ENCODE measurements around the gene SLAMF7. TPM values are rescaled to one million over a fixed set of nuclear protein-coding genes. Genes with fewer than 3 reads are reported as not detected.
A peak's percentile ranks its signal among the peaks of the same experiment; 100 is the strongest.
"Not testable (repeated sequence)": the region's sequence is repeated elsewhere in the genome, so short reads cannot be mapped to it uniquely, and the experiment has no call there.

Gene SLAMF7
- total RNA-seq, 2 donors from 2014 or later, result 4.5 to 15.0 TPM

- H3K4me1 Mint-ChIP-seq; H3K9me3 Mint-ChIP-seq; H3K27me3 Mint-ChIP-seq; H3K4me3 Mint-ChIP-seq; H3K27ac Mint-ChIP-seq; H3K36me3 Mint-ChIP-seq (ENCODE audit: low read depth): not testable (repeated sequence)
- ATAC-seq (replicated peaks), result peak; percentile 64
These were observed 26.4 kb upstream of the SLAMF7 start for GRCh38 chr1:160712525-160713080.

DNA sequence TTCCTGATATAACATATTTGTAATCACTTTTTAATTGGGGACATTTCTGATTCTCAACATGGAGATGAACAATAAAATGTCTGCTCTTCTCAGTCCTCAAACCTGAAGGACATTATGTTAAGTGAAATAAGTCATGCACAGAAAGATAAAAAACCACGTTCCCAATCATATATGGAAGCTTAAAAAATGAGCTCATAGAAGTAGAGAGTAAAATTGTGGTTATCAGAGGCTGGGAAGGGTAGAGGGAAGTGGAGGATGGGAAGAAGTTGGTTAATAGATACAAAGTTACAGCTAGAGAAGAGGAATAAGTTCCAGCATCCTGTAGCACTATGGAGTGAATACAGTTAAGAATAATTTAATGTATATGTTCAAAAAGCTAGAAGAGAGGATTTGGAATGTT is 25.9 kb upstream of the SLAMF7 start:
- Mint-ChIP-seq H3K4me3 (no peak overlapping the region), H3K4me1 (peaks cover 8% of the 10 kb centered on the region), H3K27ac (no peak overlapping the region), H3K27me3 (no peaks in the 10 kb centered on the region), H3K9me3 (no peaks in the 10 kb centered on the region), H3K36me3 (ENCODE audit: low read depth) (no peaks in the 10 kb centered on the region)
- ATAC-seq (replicated peaks), result no peak

- H3K36me3 Mint-ChIP-seq (ENCODE audit: low read depth); H3K4me1 Mint-ChIP-seq; H3K4me3 Mint-ChIP-seq; H3K27ac Mint-ChIP-seq; ATAC-seq (replicated peaks); H3K9me3 Mint-ChIP-seq; H3K27me3 Mint-ChIP-seq: not testable (repeated sequence)
These were observed 24.9 kb upstream of the SLAMF7 start for GRCh38 chr1:160714034-160714648.

- no peaks in the 10 kb centered on the region for H3K36me3 Mint-ChIP-seq (ENCODE audit: low read depth)
- H3K27me3 Mint-ChIP-seq, result no peaks in the 10 kb centered on the region
- H3K4me3 Mint-ChIP-seq, result no peak overlapping the region
- no peak for ATAC-seq (replicated peaks)
- peaks cover 8% of the 10 kb centered on the region for H3K4me1 Mint-ChIP-seq
- H3K27ac Mint-ChIP-seq, result no peak overlapping the region
- no peaks in the 10 kb centered on the region for H3K9me3 Mint-ChIP-seq
These were observed 23.0 kb upstream of the SLAMF7 start for GRCh38 chr1:160716013-160716412.

GRCh38 chr1:160717306-160717705 is 21.7 kb upstream of the SLAMF7 start:
- H3K4me3 Mint-ChIP-seq, result no peak overlapping the region
- no peaks in the 10 kb centered on the region for H3K36me3 Mint-ChIP-seq (ENCODE audit: low read depth)
- peaks cover 11% of the 10 kb centered on the region for H3K4me1 Mint-ChIP-seq
- ATAC-seq (replicated peaks), result peak; percentile 58
- no peaks in the 10 kb centered on the region for H3K27me3 Mint-ChIP-seq
- H3K27ac Mint-ChIP-seq, result no peak overlapping the region
- no peaks in the 10 kb centered on the region for H3K9me3 Mint-ChIP-seq

GRCh38 chr1:160718210-160718609 is 20.8 kb upstream of the SLAMF7 start:
- Mint-ChIP-seq H3K27ac (no peak overlapping the region), H3K4me1 (peaks cover 13% of the 10 kb centered on the region), H3K27me3 (no peaks in the 10 kb centered on the region), H3K9me3 (no peaks in the 10 kb centered on the region), H3K36me3 (ENCODE audit: low read depth) (no peaks in the 10 kb centered on the region), H3K4me3 (no peak overlapping the region)
- ATAC-seq (replicated peaks), result no peak

DNA sequence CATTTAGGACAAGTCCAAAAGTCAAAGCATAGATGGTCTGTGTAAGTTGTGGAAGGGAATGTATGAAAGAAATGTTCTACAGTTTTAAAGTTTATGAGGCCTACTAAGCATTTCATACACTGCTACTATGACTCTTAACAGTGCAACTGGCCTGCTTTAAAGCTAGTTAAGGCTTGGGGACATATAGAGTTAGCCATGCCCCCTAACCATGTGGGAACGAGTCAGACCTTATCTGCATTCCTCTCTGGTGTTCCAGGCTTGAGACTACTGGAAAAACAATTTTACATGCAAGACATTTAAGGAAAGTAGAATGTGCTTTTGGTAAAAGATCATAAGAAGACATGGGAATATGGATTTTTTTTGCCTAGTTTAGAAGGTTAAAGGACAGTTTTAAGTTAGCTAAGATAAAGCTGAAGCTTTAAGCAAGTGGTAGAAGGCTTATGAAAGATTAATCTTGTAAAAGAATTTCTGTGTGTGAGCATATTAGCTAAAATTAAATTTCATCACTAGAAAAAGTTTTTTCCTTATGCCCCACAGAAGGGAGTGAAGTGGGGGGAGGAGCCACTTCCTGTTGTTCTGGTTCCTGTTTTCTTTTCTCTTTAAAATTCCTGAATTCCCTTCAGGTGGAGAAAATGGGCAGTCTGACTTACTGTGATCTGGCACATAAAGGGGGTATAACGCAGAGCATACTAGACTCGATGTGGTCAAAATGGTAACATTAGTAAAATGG is 18.5 kb upstream of the SLAMF7 start:
- no peak for ATAC-seq (replicated peaks)
- H3K9me3 Mint-ChIP-seq, result no peaks in the 10 kb centered on the region
- H3K4me3 Mint-ChIP-seq, result no peak overlapping the region
- H3K4me1 Mint-ChIP-seq, result peaks cover 11% of the 10 kb centered on the region
- no peaks in the 10 kb centered on the region for H3K27me3 Mint-ChIP-seq
- H3K36me3 Mint-ChIP-seq (ENCODE audit: low read depth), result no peaks in the 10 kb centered on the region
- H3K27ac Mint-ChIP-seq, result no peak overlapping the region

DNA sequence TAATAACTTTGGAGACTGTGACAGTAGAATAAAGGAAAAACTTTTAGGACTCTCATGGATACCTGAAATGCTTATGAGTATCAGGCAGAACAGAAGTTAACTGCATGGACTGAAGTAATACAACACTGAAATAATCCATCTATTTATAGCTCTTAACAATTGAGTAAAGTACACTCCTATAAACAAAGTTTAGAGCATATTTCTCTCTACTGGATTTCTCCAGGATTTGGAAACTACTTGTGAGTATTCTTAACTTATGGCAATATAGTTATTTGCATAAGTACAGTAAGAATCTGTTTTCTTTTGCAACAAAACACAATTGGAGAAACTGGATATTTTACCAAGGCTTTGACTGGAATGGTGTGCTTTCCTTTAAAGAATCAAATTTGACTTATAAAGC is 17.6 kb upstream of the SLAMF7 start:
- H3K4me3 Mint-ChIP-seq, result no peak overlapping the region

DNA sequence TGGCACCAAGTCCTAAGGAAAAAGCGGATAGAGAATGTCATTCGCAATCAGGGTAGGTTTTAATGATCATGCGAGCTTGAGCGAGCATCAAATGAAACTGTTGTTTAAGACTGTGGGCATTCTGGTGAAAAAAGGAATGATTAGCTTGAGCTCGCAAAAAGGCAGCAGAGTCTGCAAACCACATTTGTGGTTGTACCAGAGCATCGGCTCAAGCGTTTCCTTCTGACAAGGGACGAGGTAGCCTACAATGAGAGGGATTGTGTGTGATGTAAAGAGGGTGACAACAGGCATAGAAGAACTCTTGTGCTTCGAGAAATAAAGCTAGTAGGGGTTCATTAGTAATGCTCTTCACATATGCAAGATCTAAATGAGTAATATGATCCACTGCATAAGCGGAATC is 16.3 kb upstream of the SLAMF7 start:
- Mint-ChIP-seq H3K9me3 (no peaks in the 10 kb centered on the region), H3K36me3 (ENCODE audit: low read depth) (no peaks in the 10 kb centered on the region), H3K27me3 (no peaks in the 10 kb centered on the region), H3K4me1 (peaks cover 11% of the 10 kb centered on the region), H3K27ac (no peak overlapping the region), H3K4me3 (peak overlapping the region; percentile 64)
- peak; percentile 62 for ATAC-seq (replicated peaks)

More for the DNA sequence above, 17.6 kb upstream of the SLAMF7 start:
- H3K4me1 Mint-ChIP-seq, result peaks cover 11% of the 10 kb centered on the region
- no peaks in the 10 kb centered on the region for H3K27me3 Mint-ChIP-seq
- ATAC-seq (replicated peaks), result no peak
- H3K36me3 Mint-ChIP-seq (ENCODE audit: low read depth), result no peaks in the 10 kb centered on the region
- H3K9me3 Mint-ChIP-seq, result no peaks in the 10 kb centered on the region
- H3K27ac Mint-ChIP-seq, result no peak overlapping the region

GRCh38 chr1:160723332-160723731 is 15.7 kb upstream of the SLAMF7 start:
- Mint-ChIP-seq H3K9me3 (no peaks in the 10 kb centered on the region), H3K27me3 (no peaks in the 10 kb centered on the region), H3K4me1 (peaks cover 11% of the 10 kb centered on the region), H3K36me3 (ENCODE audit: low read depth) (no peaks in the 10 kb centered on the region), H3K4me3 (peak overlapping the region; percentile 64), H3K27ac (no peak overlapping the region)
- ATAC-seq (replicated peaks), result no peak

- H3K36me3 Mint-ChIP-seq (ENCODE audit: low read depth), result no peaks in the 10 kb centered on the region
- peak; percentile 37 for ATAC-seq (replicated peaks)
- H3K4me3 Mint-ChIP-seq, result no peak overlapping the region
- H3K27ac Mint-ChIP-seq, result no peak overlapping the region
- peaks cover 11% of the 10 kb centered on the region for H3K4me1 Mint-ChIP-seq
- no peaks in the 10 kb centered on the region for H3K27me3 Mint-ChIP-seq
- no peaks in the 10 kb centered on the region for H3K9me3 Mint-ChIP-seq
These were observed 14.4 kb upstream of the SLAMF7 start for GRCh38 chr1:160724465-160725242.

- H3K4me3 Mint-ChIP-seq, result no peak overlapping the region
- no peaks in the 10 kb centered on the region for H3K9me3 Mint-ChIP-seq
- peaks cover 11% of the 10 kb centered on the region for H3K4me1 Mint-ChIP-seq
- ATAC-seq (replicated peaks), result no peak
- H3K27me3 Mint-ChIP-seq, result no peaks in the 10 kb centered on the region
- no peak overlapping the region for H3K27ac Mint-ChIP-seq
- H3K36me3 Mint-ChIP-seq (ENCODE audit: low read depth), result no peaks in the 10 kb centered on the region
These were observed 12.9 kb upstream of the SLAMF7 start for GRCh38 chr1:160726114-160726497.

DNA sequence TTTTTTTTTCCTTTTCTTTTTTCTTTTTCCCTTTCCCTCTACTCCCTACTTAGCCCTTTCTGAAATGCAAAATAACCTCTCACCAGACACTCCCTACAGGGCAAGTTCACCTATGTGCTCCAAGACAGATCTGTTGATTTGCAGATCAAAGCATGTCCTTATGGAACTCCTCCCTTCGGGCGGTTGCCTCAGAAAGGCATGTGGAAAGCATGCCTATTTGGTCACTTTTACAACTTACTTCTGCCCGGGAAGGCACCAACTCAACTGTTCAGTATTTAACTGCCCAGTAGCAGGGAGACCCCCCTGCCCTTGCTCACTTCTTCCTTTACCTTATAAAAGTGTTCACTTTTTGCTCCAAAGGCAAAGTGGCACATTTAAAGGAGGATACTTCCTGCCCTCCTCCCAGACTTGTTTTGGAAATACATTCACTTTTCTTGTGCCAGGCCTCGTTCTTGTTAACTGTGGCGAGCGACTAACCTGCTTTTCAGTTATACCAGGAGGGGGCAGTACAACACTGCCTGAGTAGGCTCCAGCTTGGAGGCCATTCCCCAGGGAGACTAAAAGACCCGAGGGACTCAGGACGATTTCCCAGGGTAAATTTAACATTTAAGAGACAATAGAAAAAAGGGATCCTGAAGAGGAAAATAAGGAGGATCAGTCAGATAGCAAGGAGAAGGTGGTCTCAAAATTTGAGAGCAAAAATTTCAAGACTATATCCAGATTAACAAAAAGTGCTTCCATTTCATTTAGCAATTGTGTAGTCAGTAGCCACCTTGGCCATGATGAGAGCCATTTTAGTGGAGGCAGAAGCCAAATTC is 12.3 kb upstream of the SLAMF7 start:
- no peaks in the 10 kb centered on the region for H3K9me3 Mint-ChIP-seq
- ATAC-seq (replicated peaks), result peak; percentile 67
- H3K27me3 Mint-ChIP-seq, result no peaks in the 10 kb centered on the region
- no peaks in the 10 kb centered on the region for H3K36me3 Mint-ChIP-seq (ENCODE audit: low read depth)
- H3K4me3 Mint-ChIP-seq, result no peak overlapping the region
- no peak overlapping the region for H3K27ac Mint-ChIP-seq
- H3K4me1 Mint-ChIP-seq, result peaks cover 11% of the 10 kb centered on the region

DNA sequence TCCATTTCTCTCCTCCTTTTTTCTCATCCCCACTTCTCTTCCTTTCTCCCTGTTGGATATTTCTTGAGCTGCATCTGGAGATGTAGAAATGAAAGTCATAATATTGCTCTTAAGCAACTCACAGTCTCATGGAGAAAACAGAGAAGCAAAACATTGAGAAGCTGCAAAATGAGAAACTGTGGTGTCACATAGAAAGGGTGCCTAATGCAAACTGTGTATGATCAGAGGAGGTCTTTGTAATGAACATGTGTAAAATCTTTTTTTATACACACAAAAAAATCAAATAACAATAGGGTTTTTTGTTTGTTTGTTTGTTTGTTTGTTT is 11.8 kb upstream of the SLAMF7 start:
- H3K4me3 Mint-ChIP-seq, result no peak overlapping the region
- no peaks in the 10 kb centered on the region for H3K36me3 Mint-ChIP-seq (ENCODE audit: low read depth)
- H3K27ac Mint-ChIP-seq, result no peak overlapping the region

More for the DNA sequence above, 11.8 kb upstream of the SLAMF7 start:
- ATAC-seq (replicated peaks), result no peak
- peaks cover 11% of the 10 kb centered on the region for H3K4me1 Mint-ChIP-seq
- no peaks in the 10 kb centered on the region for H3K9me3 Mint-ChIP-seq
- no peaks in the 10 kb centered on the region for H3K27me3 Mint-ChIP-seq

Measured in activated T-helper 17 cell treated with anti-CD3 and anti-CD28 coated beads, Interleukin-2, amount 50 U/mL, for 72 hours (primary cell).